Mammary epithelial cell (primary cell): Measurements from ENCODE around the gene CREG2.

ENCODE experiments used
- EZH2 ChIP-seq: IDR thresholded peaks from 2 replicates; pipeline ENCODE4 v1.6.1; 2012; ENCODE audit warnings: low read length, inconsistent platforms, borderline replicate concordance
- TF ChIP-seq, protein P1 (sequence below), 2 donors: IDR thresholded peaks in 1 of 2; conservative IDR thresholded peaks in 1 of 2; 2 replicates each; pipeline ENCODE4 v1.5.1; 2011 to 2012; ENCODE audit warnings: inconsistent platforms in 2 of 2, low read length in 2 of 2, mild to moderate bottlenecking in 2 of 2, control low read depth in 1 of 2, low read depth in 1 of 2; ENCODE audit not compliant: insufficient read depth in 1 of 2; ENCODE audit errors: extremely low read depth in 1 of 2

DNA sequence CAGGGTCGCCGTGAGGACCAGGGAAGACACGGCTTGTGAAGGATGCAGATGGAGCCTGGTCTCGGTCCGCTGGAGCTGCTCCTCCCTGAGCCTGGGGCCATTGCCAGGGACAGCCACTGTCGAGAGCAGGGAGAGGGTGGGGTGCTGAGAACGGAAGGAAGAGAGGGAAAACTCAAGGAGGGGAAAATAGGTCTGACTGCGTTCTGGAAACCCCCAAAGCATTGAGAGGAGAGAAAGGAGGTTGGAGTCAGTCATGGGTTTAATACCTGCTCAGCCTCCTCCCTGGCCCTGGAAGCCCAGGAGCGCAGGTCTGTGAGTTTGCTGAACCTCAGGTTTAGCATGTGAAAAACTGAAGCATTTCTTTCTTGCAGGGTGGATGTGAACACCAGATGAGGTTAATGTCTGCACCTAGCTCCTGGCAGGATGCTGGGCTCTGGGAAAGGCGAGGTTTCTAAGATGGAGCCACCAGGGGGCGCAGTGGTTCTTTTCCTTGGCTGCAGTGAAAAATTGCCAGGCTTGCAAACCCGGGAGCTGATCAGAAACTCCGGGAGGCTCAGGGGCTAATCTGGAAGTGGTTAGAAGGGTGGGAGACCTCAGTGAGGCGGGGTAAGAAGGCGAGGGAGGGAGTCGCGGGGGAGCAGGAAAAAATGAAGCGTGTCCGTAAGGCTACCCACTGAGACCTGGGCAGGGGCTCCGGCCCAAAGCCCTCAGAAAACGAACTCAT is 45.2 kb downstream of the CREG2 start:
- TF ChIP-seq, protein P1, sequence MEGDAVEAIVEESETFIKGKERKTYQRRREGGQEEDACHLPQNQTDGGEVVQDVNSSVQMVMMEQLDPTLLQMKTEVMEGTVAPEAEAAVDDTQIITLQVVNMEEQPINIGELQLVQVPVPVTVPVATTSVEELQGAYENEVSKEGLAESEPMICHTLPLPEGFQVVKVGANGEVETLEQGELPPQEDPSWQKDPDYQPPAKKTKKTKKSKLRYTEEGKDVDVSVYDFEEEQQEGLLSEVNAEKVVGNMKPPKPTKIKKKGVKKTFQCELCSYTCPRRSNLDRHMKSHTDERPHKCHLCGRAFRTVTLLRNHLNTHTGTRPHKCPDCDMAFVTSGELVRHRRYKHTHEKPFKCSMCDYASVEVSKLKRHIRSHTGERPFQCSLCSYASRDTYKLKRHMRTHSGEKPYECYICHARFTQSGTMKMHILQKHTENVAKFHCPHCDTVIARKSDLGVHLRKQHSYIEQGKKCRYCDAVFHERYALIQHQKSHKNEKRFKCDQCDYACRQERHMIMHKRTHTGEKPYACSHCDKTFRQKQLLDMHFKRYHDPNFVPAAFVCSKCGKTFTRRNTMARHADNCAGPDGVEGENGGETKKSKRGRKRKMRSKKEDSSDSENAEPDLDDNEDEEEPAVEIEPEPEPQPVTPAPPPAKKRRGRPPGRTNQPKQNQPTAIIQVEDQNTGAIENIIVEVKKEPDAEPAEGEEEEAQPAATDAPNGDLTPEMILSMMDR (conservative IDR thresholded peaks at IDR 0.05 in 1 of 2, IDR thresholded peaks at IDR 0.05 in 1 of 2; ENCODE audit: extremely low read depth in 1 of 2, insufficient read depth in 1 of 2, low read depth in 1 of 2, low read length in 2 of 2) = peak; percentile 80 to 84
- TF ChIP-seq EZH2 = no peak
